T-helper 2 cell treated with Interferon-gamma antibody and Interleukin-4, amounts not matched to agents 100 ng/mL and 5 ng/mL, for 36 hours (primary cell): ENCODE data around the gene TBX20. TPM values are rescaled to one million over a fixed set of nuclear protein-coding genes. Genes with fewer than 3 reads are reported as not detected.
"Not testable (repeated sequence)": the region's sequence is repeated elsewhere in the genome, so short reads cannot be mapped to it uniquely, and the experiment has no call there.

Source experiments
- intact Hi-C: fragments of 100-400 bp; cut with micrococcal nuclease; formaldehyde crosslinking; loops from one replicate; pipeline ENCODE4 v1.15.1; 2023
- total RNA-seq: library from RNA; stranded (reverse); gene quantifications from 2 replicates; pipeline ENCODE4 v1.2.3, GENCODE V29; 2022

TBX20 gene
- total RNA-seq, 1 donor from 2014 or later, result 0.25 TPM

GRCh38 chr7:35227438-35227837, 26.5 kb downstream of the TBX20 start:
- intact Hi-C loops, result not testable (repeated sequence)

- intact Hi-C loops, result not testable (repeated sequence)
Observed at GRCh38 chr7:35222445-35222844, 31.5 kb downstream of the TBX20 start.

GRCh38 chr7:35220176-35220575, 33.7 kb downstream of the TBX20 start:
- intact Hi-C loops, result not testable (repeated sequence)

- intact Hi-C loops, result not testable (repeated sequence)
Observed at GRCh38 chr7:35216033-35216432, 37.9 kb downstream of the TBX20 start.

- intact Hi-C loops, result not testable (repeated sequence)
Observed at GRCh38 chr7:35215063-35215462, 38.8 kb downstream of the TBX20 start.

- intact Hi-C loops, result not testable (repeated sequence)
Observed at GRCh38 chr7:35206924-35207323, 47.0 kb downstream of the TBX20 start.

GRCh38 chr7:35204850-35205249, 49.0 kb downstream of the TBX20 start:
- intact Hi-C loops, result not testable (repeated sequence)

GRCh38 chr7:35204031-35204430, 49.9 kb downstream of the TBX20 start:
- intact Hi-C loops, result not testable (repeated sequence)

GRCh38 chr7:35202353-35202752, 51.5 kb downstream of the TBX20 start:
- intact Hi-C loops, result not testable (repeated sequence)

GRCh38 chr7:35200170-35200569, 53.7 kb downstream of the TBX20 start:
- intact Hi-C loops, result not testable (repeated sequence)

- intact Hi-C loops, result not testable (repeated sequence)
Observed at GRCh38 chr7:35198370-35199140, 55.3 kb downstream of the TBX20 start.

- intact Hi-C loops, result not testable (repeated sequence)
Observed at GRCh38 chr7:35191571-35191970, 62.3 kb downstream of the TBX20 start.

GRCh38 chr7:35190146-35190773, 63.6 kb downstream of the TBX20 start:
- intact Hi-C loops, result not testable (repeated sequence)

- intact Hi-C loops, result not testable (repeated sequence)
Observed at GRCh38 chr7:35186751-35187150, 67.1 kb downstream of the TBX20 start.

GRCh38 chr7:35185908-35186731, 67.8 kb downstream of the TBX20 start:
- intact Hi-C loops, result loop anchor here (2.0 kb wide), 1 partner anchor 71 kb away; no protein-coding TSS in a partner anchor

GRCh38 chr7:35185578-35185907, 68.4 kb downstream of the TBX20 start:
- intact Hi-C loops, result loop anchor here (2.0 kb wide), 1 partner anchor 71 kb away; no protein-coding TSS in a partner anchor

GRCh38 chr7:35184961-35185360, 68.9 kb downstream of the TBX20 start:
- intact Hi-C loops, result loop anchor here (2.0 kb wide), 1 partner anchor 72 kb away; no protein-coding TSS in a partner anchor

- intact Hi-C loops, result loop anchor here (2.0 kb wide), 1 partner anchor 73 kb away; no protein-coding TSS in a partner anchor
Observed at GRCh38 chr7:35183873-35184503, 69.9 kb downstream of the TBX20 start.

GRCh38 chr7:35180665-35181064, 73.2 kb downstream of the TBX20 start:
- intact Hi-C loops, result not testable (repeated sequence)

- intact Hi-C loops, result not testable (repeated sequence)
Observed at GRCh38 chr7:35173176-35173575, 80.7 kb downstream of the TBX20 start.

GRCh38 chr7:35172131-35172530, 81.8 kb downstream of the TBX20 start:
- intact Hi-C loops, result not testable (repeated sequence)
